ENCODE results near the gene PER3. TPM values are rescaled to one million over a fixed set of nuclear protein-coding genes. Genes with fewer than 3 reads are reported as not detected.

Gene PER3
- total RNA-seq, 1 donor from 2014 or later = 0.99 TPM

DNA sequence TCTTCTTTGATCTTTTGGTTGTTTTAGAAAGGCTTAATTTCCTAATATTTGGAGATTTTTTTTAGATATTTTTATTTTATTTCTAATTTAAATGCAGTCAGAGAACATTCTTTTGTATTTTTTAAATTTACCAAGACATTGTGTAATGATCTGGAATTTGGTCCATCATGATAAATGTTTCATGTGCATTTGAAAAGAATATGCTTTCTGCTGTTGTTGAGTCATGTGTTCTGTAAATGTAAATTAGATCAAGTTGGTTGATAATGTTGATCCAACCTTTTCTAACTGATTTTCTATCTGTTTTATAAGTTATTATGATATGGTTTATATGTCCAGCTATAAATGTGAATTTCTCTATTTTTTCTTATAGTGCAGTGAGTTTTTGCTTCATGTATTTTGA is 48.9 kb downstream of the PER3 start:
- DNase-seq (ENCODE audit: low read depth) = no peak

DNA sequence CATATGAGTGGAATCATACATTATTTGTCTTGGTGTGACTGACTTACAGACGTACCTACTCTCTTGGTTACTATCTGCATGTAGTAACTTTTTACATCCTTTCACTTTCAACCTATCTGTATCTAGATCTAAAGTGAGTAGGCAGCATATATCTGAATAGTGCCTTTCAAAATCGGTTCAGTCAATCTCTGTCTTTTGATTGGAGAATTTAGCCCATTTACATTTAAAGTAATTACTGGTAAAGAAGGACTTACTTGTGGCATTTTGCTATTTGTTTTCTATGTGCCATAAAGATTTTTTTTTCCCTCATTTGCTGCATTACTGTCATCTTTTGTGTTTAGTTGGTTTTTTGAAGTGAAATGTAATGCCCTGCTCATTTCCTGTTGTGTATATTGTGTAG is 54.6 kb downstream of the PER3 start:
- no peak for DNase-seq (ENCODE audit: low read depth)

DNA sequence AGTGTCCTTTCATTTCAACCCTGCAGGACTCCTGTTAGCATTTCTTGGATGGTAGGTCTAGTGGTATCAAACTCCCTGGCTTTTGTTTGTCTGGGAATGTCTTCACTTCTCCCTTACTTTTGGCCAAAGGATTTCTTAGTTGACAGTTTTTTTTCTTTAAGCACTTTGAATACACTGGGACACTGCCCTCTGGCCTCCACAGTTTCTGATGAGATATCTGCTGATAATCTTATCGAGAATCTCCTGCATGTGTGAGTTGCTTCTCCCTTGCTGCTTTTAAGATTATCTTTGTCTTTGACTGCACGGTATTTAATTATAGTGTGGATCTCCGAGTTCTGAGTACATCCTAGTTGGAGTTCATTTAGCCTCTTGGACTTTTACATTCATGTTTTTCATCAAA is 55.4 kb downstream of the PER3 start:
- no peak for DNase-seq (ENCODE audit: low read depth)

DNA sequence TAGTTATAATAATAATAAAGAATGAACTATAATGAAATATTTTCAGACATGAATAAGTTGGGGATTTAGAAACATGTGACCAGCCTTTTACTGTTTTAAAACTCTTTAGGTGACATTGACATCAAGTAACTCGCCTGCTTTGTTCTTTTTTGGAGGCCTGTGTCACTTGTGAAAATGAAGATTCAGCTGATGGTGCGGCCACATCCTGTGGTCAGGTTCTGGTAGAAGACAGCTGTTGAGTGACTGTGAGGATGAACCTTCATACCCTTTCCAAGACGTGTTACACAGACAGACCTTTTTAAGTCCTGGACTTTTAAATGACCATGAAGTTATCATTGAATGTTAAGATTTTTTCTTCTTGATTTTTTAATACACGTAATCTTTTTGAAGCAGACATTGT is 58.4 kb downstream of the PER3 start:
- no peak for DNase-seq (ENCODE audit: low read depth)

DNA sequence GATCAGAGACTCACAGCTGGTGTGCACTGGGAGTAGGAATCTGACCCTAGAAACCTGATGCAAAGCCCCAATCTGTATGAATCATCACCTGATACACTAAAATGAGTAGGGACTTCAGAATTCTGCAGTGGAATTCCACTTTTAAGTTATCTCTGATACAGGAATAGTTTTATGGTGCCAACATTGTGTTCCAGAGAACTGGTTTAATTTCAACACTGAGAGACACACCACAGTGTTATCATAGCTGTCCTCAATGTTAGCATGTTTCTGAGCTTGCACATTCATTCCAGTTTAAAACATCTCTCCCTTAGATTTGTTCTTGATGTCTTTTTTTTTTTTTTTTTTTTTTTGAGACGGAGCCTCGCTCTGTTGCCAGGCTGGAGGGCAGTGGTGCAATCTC is 61.7 kb downstream of the PER3 start:
- no peak for DNase-seq (ENCODE audit: low read depth)

DNA sequence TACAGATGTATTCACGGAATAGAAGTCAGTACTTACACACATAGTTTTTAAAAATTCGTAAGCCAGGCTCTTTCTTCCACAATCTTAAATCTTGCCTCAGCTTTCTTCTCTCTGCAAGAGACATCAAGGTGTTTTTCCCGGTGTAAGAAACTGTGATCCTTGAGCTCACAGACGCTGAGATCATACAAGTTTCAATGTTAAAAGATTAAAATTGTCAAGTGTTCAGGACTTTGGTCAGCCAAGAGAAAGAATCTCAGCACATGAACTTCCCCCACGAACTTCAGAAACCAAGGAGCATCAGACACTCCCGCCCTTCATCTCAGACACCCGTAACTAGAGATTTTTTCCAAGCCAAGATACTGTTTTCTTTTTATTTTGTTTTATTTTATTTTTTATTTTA is 62.6 kb downstream of the PER3 start:
- DNase-seq (ENCODE audit: low read depth) = no peak

DNA sequence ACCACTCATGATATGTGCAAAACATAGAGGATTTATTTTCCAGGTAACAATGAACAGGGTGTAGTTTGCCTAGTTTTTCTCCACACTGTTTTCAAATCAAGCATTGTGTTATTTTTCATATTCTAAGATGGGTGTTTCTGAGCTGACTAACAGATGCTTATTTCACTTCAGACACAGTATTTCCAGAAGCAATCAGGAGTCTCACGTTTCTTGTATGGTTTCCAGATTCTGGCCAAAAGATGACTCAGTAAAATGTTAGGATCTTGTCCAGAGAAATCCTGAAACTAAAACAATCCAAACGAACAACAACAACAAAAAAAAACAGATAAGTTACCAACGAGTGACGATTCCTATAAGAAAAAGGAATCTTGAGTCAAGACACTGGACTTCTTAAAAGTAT is 63.5 kb downstream of the PER3 start:
- DNase-seq (ENCODE audit: low read depth) = no peak

DNA sequence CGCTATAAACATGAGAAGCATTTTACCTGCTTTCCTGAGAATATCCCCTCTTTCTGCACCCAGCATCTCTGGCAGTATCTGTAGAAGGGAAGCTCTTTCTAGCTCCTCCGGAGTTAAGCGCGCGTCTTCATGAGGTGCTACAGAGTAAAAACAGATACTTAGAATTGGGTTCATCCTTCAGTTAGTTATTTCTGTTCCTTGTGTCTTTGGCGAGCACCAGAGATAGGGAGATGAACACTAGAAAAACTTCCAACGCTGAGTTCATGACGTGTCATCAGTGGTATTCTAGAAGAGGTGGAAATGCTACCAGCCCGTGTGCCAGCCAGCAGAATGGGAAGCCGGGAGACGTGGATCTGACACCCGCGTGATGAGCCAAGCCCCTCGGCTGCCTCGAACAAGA is 66.7 kb downstream of the PER3 start:
- no peak for DNase-seq (ENCODE audit: low read depth)

DNA sequence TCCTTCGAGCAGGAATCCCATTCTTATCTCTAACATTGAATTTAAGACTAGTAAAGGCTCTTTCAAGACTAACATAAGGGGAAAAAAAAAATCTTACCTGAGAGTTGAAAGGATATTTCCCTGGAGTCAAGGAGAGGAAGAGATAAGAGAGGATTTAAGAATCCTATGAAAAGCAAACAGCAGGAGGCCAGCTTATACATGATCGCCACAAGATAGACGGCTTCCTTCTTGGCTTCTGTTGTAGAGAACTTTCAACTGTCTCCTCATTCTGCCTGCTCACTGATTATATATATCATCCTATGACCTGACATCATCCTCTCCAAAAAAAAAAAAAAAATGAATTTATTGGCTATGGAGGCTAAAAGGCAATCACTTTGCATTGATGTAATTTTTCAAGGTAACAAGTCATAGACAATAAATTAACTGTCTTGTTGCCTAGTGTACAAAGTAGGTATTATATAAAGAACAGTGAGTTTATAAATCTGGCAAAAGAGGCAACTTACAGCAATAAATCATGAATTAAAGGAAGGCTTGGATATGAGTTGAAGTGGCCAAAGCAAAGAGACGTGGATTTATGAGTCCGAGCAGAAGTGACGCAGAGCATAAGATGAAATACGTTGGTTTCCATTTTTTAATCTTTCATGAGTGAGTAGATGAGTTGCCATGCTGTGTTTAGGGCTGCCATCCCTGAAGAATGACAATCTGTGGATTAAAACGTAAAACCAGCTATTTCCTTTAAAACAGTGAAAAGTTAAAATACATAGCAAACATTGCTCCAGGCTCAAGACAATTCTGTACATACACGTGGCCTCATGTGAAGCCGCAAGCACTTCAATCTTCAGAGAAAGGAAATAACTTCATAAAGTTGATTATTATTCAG is 69.0 kb downstream of the PER3 start, which contains the start of gene UTS2:
UTS2 (minus strand) TSS at position 262 of the 880 bp plus-strand sequence; CDS start at position 200, 62 bp downstream.
- no peak for DNase-seq (ENCODE audit: low read depth)

DNA sequence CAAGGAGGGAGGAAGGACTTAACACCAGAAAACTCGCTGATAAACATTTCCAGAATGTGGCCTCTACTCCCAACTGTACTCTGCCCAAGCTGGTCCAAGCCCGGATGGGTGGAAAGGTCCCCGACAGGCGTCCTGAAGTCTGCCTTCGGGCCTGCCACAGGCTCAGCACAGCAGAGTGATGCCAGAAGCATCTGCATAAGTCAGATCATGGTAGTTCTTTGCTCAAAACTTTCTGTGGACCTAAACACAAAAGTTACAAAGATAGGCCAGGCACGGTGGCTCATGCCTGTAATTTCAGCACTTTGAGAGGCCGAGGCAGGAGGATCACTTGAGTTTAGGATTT is 69.6 kb downstream of the PER3 start:
- no peak for DNase-seq (ENCODE audit: low read depth)

DNA sequence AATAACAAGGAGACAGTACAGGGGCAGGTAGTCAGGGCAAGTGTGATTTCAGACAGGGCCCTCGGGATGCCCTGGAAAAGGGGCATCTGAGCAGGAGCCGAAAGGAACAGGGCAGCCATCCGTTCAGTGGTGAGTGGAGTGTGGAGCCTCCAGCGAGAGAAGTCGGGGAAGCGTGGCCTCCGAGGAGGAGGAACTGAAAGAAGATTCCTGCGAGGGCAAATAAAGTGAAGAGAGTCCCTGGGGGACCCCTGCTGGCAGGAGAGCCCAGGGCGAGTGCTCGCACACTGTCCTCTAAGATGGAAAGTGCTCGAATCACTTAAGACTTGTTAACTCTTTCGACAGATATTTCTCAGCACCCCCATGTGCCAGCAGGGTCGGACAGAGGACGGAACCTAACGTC is 72.3 kb downstream of the PER3 start:
- DNase-seq (ENCODE audit: low read depth) = peak; percentile 33

DNA sequence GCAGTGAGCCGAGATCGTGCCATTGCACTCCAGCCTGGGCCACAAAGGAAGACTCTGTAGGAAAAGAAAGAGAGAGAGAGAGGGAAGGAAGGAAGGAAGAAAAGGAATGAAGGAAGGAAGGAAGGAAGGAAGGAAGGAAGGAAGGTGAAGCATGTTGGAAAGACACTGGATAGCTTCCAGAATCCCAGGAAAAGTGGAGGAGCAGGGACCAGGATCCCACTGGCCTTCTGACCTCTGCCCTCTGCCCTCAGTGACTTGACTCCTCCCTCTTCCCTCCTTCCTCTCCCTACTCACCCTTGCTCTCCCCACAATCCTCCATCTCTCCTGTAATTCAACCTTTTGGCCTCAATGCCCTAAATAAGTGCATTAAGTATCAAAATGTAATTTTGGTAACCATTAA is 72.9 kb downstream of the PER3 start:
- no peak for DNase-seq (ENCODE audit: low read depth)

DNA sequence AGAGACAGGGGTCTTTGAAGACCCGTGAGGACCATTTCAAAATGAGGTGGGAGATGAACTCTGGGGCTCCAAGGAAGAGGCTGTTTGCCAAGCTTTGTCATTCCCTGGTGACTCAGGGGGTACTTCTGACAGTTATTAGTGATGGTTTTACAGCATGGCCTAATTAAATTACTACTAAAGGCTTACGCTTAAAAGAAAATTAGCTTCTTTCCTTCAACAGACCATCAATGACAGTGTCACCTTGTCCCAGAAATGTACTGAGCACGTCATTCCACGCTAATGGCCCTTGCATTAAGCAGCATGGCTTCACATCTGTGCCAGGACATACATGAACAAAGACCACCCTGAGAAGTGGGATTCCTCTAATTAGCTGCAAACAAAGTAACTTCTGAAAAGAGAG is 73.9 kb downstream of the PER3 start:
- no peak for DNase-seq (ENCODE audit: low read depth)

DNA sequence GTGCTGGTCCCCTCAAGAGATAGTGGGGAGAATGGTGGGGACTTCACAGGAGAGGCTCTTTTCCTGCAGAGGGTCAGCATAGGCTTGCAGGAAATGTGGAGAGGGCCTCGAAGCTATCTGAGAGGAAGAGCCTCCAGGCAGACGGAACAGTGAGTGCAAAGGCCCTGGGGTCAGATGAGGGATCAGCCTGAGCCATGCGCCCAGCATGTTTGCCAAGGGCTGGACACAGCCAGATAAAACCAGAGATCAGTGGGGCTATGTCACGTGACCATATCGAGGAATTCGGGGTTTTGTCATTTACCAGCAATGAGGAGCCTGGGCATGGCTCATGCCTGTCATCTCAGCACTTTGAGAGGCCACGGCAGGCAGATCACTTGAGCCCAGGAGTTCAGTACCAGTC is 75.3 kb downstream of the PER3 start:
- DNase-seq (ENCODE audit: low read depth) = no peak

DNA sequence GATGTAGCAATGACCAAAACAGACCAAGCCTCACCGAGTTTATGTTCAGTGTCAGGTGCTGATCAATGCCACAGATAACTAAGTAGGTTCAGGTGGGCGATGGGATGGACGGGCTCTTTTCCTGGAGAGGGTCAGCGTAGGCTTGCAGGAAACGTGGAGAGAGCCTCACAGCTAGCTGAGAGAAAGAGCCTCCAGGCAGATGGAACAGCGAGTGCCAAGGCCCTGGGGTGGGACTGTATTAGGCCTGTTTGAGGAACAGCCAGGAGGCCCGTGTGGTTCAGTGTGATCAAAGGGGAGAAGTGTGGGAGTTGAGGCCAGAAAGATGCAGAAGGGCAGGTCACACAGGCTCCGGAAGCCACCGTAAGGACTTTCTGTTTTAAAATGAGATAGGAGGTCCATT is 76.0 kb downstream of the PER3 start:
- no peak for DNase-seq (ENCODE audit: low read depth)

DNA sequence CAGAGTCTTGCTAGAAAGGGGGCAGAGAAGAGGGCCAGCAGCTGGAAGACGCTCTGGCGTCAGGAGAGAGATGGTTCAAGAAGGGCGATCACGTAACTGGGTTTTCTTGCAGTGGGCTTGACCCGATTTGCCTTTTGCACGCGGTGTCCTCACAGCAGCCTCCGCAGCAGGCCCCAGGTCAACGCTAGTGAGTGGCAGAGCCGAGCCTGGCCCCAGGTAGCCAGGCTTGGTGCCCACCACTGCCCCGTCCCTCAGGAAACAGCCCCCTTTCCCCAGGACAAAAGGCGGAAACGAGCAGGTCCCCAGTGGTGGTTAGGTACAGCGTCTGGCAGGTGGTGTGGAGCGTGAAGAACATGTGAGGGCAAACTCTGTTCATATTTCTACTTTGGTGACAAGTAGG is 77.4 kb downstream of the PER3 start:
- no peak for DNase-seq (ENCODE audit: low read depth)

DNA sequence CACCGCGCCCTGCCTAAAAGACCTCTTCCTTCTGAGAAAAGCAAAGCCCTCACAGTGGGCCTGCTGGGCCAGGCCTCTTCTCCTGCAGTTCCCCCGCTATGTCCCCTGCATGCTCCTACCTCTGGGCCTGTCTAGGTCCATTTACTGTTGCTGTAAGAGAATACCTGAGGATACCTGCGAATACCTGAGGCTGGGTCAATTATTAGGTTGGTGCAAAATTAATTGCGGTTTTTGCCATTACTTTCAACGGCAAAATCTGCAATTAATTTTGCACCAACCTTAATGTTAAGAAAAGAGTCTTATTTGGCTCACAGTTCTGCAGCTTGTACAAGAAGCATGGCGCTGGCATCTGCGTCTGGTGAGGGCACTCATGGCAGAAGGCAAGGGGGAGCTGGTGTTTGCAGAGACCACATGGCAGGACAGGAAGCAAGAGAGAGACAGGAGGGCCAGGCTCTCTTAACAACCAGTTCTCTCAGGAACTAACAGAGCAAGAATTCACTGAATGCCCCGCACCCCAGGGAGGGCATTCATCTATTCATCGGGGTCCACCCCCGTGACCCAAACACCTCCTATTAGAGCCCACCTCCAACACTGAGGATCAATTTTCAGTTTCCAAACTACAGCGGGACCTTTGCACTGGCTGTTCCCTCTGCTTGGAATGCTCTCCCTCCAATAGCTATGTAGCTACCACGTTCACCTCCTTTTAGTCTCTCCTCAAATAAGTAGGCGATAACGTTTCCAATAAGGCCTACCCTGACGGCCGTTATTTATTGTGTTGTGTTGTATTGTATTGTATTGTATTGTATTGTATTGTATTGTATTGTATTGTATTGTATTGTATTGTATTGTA is 78.3 kb downstream of the PER3 start:
- DNase-seq (ENCODE audit: low read depth) = no peak

DNA sequence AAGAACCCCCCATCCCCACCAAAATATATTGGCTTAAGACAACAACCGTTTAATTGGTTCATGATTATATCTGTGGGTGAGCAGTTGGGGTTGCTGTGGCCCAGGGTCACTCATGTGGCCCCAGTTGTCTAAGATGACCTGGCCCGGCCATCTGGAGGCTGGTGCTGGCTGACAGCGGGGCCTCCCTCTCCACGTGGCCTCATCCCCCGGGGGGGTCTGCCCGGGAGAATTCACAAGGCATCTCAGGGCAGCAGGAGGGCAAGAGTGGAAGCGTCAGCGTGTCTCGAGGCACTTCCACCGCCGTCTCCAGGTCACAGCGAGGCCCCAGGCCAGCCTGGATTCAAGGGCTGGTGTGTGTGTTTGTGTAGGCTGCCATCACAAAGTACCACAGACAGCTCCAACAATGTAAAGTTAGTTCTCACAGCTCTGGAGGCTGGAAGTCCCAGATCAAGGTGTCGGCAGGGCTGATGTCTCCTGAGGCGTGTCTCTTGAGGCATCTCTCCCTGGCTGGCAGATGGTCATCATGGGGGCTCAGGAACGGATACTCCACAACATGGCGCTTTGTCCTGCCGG is 79.8 kb downstream of the PER3 start:
- no peak for DNase-seq (ENCODE audit: low read depth)

DNA sequence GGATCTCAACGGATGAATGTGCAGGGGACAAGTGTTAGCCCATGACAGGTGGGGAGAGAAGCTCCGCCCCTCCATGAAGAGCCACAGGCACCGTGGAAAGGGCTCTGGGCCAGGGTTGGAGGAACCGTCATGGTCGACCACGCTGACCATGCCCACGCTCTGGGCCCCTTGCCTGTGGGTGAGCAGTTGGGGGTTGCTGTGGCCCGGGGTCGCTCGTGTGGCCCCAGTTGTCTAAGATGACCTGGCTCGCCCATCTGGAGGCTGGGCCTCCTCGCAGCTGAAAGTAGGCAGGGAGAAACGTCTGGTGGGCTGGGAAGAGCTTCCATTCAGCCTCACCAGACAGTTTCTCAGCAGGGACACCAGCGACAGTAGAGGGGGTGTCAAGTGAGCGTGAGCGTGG is 81.9 kb downstream of the PER3 start:
- no peak for DNase-seq (ENCODE audit: low read depth)

DNA sequence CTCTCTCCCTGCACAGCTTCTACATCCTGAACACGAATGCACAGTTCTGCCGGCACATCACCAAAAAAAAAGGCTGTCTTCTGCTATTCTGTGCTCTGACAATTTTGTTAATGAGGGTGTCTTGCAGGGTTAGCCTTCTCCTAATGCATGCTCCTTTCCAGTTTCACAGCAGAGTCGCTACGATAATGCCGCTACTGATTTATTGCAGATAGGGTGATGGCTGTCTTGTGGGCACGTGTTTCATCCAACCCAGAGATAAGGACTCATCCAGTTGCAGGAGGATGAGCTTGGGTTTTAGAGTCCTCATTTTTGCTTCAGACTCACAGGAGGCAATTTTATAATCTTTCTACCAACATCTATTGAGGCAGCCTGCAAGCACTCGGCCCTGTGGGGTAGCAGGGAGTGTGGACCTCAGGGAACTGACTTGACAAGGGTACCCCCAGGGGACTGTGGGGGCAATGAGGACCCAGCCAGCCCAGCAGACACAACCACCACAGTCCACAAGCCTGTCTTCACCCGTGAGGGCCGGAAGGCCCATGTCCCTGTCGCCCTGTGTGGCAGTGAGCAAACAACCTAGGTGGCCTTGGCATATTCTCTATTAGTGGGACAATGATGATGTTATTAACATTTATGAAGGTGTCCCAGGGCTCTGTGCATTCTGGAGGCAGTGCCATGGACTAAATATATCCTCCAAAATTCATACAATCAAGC is 84.1 kb downstream of the PER3 start:
- no peak for DNase-seq (ENCODE audit: low read depth)

DNA sequence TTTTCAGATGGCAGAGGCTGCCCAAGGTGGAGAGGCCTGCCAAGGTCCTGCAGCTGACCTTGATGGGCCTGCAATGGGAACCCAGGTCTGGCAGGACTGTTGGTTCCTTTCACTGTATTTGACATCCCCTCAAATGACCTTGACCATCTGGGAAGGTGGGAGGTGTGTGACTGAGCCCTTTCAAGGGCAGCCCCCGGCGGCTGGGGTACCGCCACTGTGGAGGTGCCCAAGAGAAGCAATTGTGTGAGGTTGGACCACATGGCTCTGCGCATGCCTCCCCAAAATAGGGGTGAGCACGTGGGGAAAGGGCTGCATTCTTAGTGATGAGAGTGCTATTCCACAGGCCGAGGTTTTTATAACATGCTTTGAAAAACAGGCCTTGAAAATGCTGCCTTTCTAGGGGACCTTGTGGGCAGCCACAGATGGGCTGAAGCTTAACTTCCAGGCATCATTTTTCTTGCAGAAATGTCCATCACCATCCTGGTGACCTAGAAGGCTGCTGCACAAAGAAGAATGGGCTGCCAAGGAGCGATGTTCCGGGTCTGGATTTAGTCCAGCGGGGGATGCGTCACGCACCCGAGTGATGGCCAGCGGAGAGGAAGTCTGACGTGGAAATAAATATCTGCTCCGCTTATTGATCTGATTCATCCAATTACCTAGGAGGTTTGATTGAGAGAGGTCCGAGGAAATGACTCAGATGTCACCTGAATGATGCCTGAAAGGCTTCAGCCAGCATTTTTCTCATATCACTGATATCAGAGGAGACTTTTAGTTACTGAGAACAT is 85.2 kb downstream of the PER3 start:
- DNase-seq (ENCODE audit: low read depth) = no peak

Data from renal cortical epithelial cell (primary cell).